ENCODE results near the gene CCDC137.
"Not testable (repeated sequence)": the region's sequence is repeated elsewhere in the genome, so short reads cannot be mapped to it uniquely, and the experiment has no call there.

The CCDC137 gene

GRCh38 chr17:81672504-81672903 lies 6.0 kb downstream of the CCDC137 start:
- DNase-seq (ENCODE audit: low read depth, low spot score) = no peak
- no peak overlapping the region for H3K4me3 ChIP-seq (ENCODE audit: low read depth, low read length)
- no peak for TF ChIP-seq CTCF (IDR thresholded peaks at IDR 0.05; ENCODE audit: low read depth, low read length)
- in situ Hi-C loops (cut with HindIII; ENCODE audit: low sequenced_read_pairs) = no loop called here

DNA sequence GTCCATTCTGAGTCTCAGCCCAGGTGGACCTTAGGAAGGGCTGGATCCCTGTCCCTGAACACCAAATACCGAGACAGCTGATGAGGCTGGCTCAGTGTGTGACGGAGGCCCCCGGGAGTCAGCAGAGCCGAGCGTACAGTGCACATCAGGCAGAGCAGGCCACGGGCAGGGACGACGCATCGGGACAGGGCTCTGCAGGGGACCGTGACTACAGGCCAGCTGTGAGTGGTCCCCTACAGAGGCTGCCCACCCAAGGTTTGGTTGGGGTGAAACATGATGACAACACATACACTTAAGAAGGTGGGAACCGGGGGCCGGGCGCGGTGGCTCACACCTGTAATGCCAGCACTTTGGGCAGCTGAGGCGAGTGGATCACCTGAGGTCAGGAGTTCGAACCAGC lies 6.4 kb downstream of the CCDC137 start:
- no peak for DNase-seq (ENCODE audit: low read depth, low spot score)
- H3K4me3 ChIP-seq (ENCODE audit: low read depth, low read length) = no peak overlapping the region
- no peak for TF ChIP-seq CTCF (IDR thresholded peaks at IDR 0.05; ENCODE audit: low read depth, low read length)
- in situ Hi-C loops (cut with HindIII; ENCODE audit: low sequenced_read_pairs) = no loop called here

GRCh38 chr17:81673561-81674258 lies 7.2 kb downstream of the CCDC137 start:
- in situ Hi-C loops (cut with HindIII; ENCODE audit: low sequenced_read_pairs) = no loop called here
- no peak for TF ChIP-seq CTCF (IDR thresholded peaks at IDR 0.05; ENCODE audit: low read depth, low read length)
- no peak for DNase-seq (ENCODE audit: low read depth, low spot score)
- H3K4me3 ChIP-seq (ENCODE audit: low read depth, low read length) = no peak overlapping the region

DNA sequence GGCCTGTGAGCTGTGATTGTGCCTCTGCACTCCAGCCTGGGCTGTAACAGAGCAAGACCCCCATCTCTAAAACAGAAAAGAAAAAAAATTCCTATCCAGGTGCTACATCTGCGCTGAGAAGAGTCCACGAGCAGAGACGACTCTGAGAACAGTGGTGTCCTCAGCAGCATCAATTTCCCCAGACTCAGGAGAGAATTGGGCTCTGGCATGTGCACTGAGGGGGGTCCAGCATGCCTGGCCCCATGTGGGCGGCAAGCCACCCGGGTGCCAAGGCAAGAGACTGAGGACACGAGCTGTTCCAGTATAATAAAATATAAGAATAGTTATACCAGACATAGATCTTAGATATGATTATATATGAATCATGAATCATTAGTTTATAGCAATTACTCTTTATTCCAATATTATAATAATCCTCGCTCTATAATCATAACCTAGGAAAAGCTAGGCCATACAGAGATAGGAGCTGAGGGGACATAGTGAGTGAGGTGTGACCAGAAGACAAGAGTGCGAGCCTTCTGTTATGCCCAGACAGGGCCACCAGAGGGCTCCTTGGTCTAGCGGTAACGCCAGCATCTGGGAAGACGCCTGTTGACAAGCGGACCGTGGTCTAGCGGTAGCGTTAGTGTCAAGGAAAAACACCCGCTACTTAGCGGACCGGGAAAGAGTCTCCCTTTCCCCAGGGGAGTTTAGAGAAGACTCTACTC lies 9.1 kb downstream of the CCDC137 start:
- TF ChIP-seq CTCF (IDR thresholded peaks at IDR 0.05; ENCODE audit: low read depth, low read length) = peak; percentile 55
- peak; percentile 14 for DNase-seq (ENCODE audit: low read depth, low spot score)
- in situ Hi-C loops (cut with HindIII; ENCODE audit: low sequenced_read_pairs); H3K4me3 ChIP-seq (ENCODE audit: low read depth, low read length): not testable (repeated sequence)

DNA sequence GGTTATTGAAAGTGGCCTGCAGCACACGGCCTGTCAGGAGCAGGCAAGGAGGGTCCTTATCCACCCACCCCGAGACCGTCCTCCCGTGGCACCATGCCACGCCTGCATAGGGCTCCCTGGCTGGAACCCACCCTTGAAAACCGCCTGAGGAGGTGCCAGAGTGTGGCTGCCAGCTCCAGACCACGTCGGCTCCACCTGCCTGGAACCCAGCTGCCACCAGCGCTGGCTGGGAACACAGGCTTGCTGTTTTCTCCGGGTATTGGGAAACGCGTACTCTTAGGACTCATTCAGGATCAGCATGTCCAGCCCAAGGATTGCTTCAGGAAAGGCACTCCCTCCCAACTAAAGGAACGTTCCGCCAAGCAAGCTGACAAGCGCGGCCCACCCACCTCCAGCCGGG lies 10.4 kb downstream of the CCDC137 start:
- TF ChIP-seq CTCF (IDR thresholded peaks at IDR 0.05; ENCODE audit: low read depth, low read length) = no peak
- no peak overlapping the region for H3K4me3 ChIP-seq (ENCODE audit: low read depth, low read length)
- DNase-seq (ENCODE audit: low read depth, low spot score) = no peak
- in situ Hi-C loops (cut with HindIII; ENCODE audit: low sequenced_read_pairs) = no loop called here

DNA sequence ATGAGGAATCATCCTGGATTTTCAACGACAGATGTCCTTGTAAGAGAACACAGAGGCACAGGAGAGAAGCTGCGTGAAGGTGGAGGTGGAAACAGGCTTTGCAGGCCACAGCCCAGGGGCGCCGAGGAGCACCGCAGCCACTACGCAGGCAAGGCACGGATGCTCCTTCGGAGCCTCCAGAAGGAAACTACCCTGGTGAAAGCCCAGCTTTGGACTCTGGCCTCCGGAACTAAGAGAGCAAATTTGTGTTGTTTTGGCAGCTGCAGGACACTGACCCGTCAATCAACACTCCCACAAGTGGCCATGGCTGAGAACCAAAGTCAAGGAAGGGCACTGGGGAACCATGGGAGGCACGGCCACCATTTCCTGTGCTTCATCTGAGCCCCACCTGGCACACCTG lies 13.6 kb downstream of the CCDC137 start:
- TF ChIP-seq CTCF (IDR thresholded peaks at IDR 0.05; ENCODE audit: low read depth, low read length) = no peak
- no peak for DNase-seq (ENCODE audit: low read depth, low spot score)
- in situ Hi-C loops (cut with HindIII; ENCODE audit: low sequenced_read_pairs) = no loop called here
- no peak overlapping the region for H3K4me3 ChIP-seq (ENCODE audit: low read depth, low read length)
